Measurements from ENCODE around the gene HLA-G.

The HLA-G gene

GRCh38 chr6:29865631-29866030, 38.0 kb downstream of the HLA-G start:
- TF ChIP-seq POLR2AphosphoS5 (IDR thresholded peaks at IDR 0.05; ENCODE audit: low read depth, low read length): no peak
- no peak for TF ChIP-seq FOXP2 (optimal IDR thresholded peaks at IDR 0.05; ENCODE audit: borderline replicate concordance, extremely low read depth, extremely low read length, insufficient read depth)
- no peak for TF ChIP-seq SIN3A (IDR thresholded peaks at IDR 0.05; ENCODE audit: borderline replicate concordance, insufficient read depth, low read length)
- no peak for TF ChIP-seq TAF1 (IDR thresholded peaks at IDR 0.05; ENCODE audit: borderline replicate concordance, insufficient read depth, low read length)
- no peak for TF ChIP-seq REST (IDR thresholded peaks at IDR 0.05; ENCODE audit: insufficient read depth in 1 of 2, low read depth in 2 of 2, low read length in 2 of 2)

GRCh38 chr6:29870104-29870503, 42.5 kb downstream of the HLA-G start:
- no peak for TF ChIP-seq SIN3A (IDR thresholded peaks at IDR 0.05; ENCODE audit: borderline replicate concordance, insufficient read depth, low read length)
- TF ChIP-seq FOXP2 (optimal IDR thresholded peaks at IDR 0.05; ENCODE audit: borderline replicate concordance, extremely low read depth, extremely low read length, insufficient read depth): no peak
- TF ChIP-seq POLR2AphosphoS5 (IDR thresholded peaks at IDR 0.05; ENCODE audit: low read depth, low read length): no peak
- no peak for TF ChIP-seq TAF1 (IDR thresholded peaks at IDR 0.05; ENCODE audit: borderline replicate concordance, insufficient read depth, low read length)
- TF ChIP-seq REST (IDR thresholded peaks at IDR 0.05; ENCODE audit: insufficient read depth in 1 of 2, low read depth in 2 of 2, low read length in 2 of 2): no peak

- TF ChIP-seq POLR2AphosphoS5 (IDR thresholded peaks at IDR 0.05; ENCODE audit: low read depth, low read length) (no peak), REST (IDR thresholded peaks at IDR 0.05; ENCODE audit: insufficient read depth in 1 of 2, low read depth in 2 of 2, low read length in 2 of 2) (no peak), SIN3A (IDR thresholded peaks at IDR 0.05; ENCODE audit: borderline replicate concordance, insufficient read depth, low read length) (no peak), TAF1 (IDR thresholded peaks at IDR 0.05; ENCODE audit: borderline replicate concordance, insufficient read depth, low read length) (no peak), FOXP2 (optimal IDR thresholded peaks at IDR 0.05; ENCODE audit: borderline replicate concordance, extremely low read depth, extremely low read length, insufficient read depth) (no peak)
Observed at GRCh38 chr6:29872791-29873190, 45.2 kb downstream of the HLA-G start.

GRCh38 chr6:29875257-29875656, 47.6 kb downstream of the HLA-G start:
- TF ChIP-seq REST (IDR thresholded peaks at IDR 0.05; ENCODE audit: insufficient read depth in 1 of 2, low read depth in 2 of 2, low read length in 2 of 2): no peak
- no peak for TF ChIP-seq FOXP2 (optimal IDR thresholded peaks at IDR 0.05; ENCODE audit: borderline replicate concordance, extremely low read depth, extremely low read length, insufficient read depth)
- TF ChIP-seq TAF1 (IDR thresholded peaks at IDR 0.05; ENCODE audit: borderline replicate concordance, insufficient read depth, low read length): no peak
- no peak for TF ChIP-seq SIN3A (IDR thresholded peaks at IDR 0.05; ENCODE audit: borderline replicate concordance, insufficient read depth, low read length)
- TF ChIP-seq POLR2AphosphoS5 (IDR thresholded peaks at IDR 0.05; ENCODE audit: low read depth, low read length): no peak

Data from PFSK-1 (cell line).